Measurements from ENCODE around the gene DCTPP1. TPM values are rescaled to one million over a fixed set of nuclear protein-coding genes. Genes with fewer than 3 reads are reported as not detected.
A peak's percentile ranks its signal among the peaks of the same experiment; 100 is the strongest.
"Not testable (repeated sequence)": the region's sequence is repeated elsewhere in the genome, so short reads cannot be mapped to it uniquely, and the experiment has no call there.

The DCTPP1 gene
- polyA plus RNA-seq, 1 of the 3 experiments (the other 2 are of a cell fraction): 79.2 TPM

- Histone ChIP-seq H3K9me3 (no peaks in the 10 kb centered on the region), H3K27me3 (ENCODE audit: insufficient read depth) (no peaks in the 10 kb centered on the region), H3K79me2 (ENCODE audit: insufficient read depth) (peaks cover 28% of the 10 kb centered on the region), H4K20me1 (ENCODE audit: insufficient read depth) (no peaks in the 10 kb centered on the region), H3K27ac (ENCODE audit: low read depth in 2 of 2, low read length in 1 of 2) (no peak overlapping the region), H3K4me2 (0 out of 2 replicates have a peak overlapping the region, but pooled peaks have one; percentile 82), H3K4me1 (ENCODE audit: control insufficient read depth in 1 of 2, insufficient read depth in 2 of 2, low read depth in 1 of 2, low read length in 1 of 2) (peaks cover 10 to 18% of the 10 kb centered on the region in 2 experiments; a peak in 2 of 4 replicates), H2AFZ (ENCODE audit: low read depth) (no peak overlapping the region), H3K9ac (no peak overlapping the region), H3F3A (replicated peaks; ENCODE audit: insufficient read depth) (peaks cover 47% of the 10 kb centered on the region), H3K9me2 (no peaks in the 10 kb centered on the region), H3K4me3 (ENCODE audit: low read depth in 2 of 2, low read length in 1 of 2) (no peak overlapping the region), H3K36me3 (replicated peaks in 1 of 2; ENCODE audit: control insufficient read depth in 1 of 2, insufficient read depth in 2 of 2, low read length in 1 of 2) (peaks cover 5 to 18% of the 10 kb centered on the region in 2 experiments)
- DNase-seq: no peak
- ChIA-PET CTCF (interaction anchor here (0.6 to 1.8 kb wide), 3 partner anchors 28 to 345 kb away, joined by 3 to 4 read pairs (median 3); partner anchors contain the start of gene DCTPP1), POLR2A (no interaction called here)
- 93% methylated on average over 4 of the region's 4 CpGs for WGBS (ENCODE audit: low lambda C conversion rate)
- TF ChIP-seq TCF12 (IDR thresholded peaks at IDR 0.05) (no peak), MEF2A (IDR thresholded peaks at IDR 0.05; ENCODE audit: borderline replicate concordance, low read depth) (no peak), TAF1 (IDR thresholded peaks at IDR 0.05; ENCODE audit: borderline replicate concordance, low read depth, low read length) (no peak), NFIC (IDR thresholded peaks at IDR 0.05; ENCODE audit: borderline replicate concordance) (no peak), CHD2 (IDR thresholded peaks at IDR 0.05; ENCODE audit: low read length, partially characterized antibody) (no peak), YY1 (IDR thresholded peaks at IDR 0.05; ENCODE audit: low read depth) (no peak), GABPA (IDR thresholded peaks at IDR 0.05; ENCODE audit: low read depth) (no peak), CTCF (IDR thresholded peaks at IDR 0.05) (no peak)
- TF ChIP-seq, protein P1, sequence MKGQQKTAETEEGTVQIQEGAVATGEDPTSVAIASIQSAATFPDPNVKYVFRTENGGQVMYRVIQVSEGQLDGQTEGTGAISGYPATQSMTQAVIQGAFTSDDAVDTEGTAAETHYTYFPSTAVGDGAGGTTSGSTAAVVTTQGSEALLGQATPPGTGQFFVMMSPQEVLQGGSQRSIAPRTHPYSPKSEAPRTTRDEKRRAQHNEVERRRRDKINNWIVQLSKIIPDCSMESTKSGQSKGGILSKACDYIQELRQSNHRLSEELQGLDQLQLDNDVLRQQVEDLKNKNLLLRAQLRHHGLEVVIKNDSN (IDR thresholded peaks at IDR 0.05; ENCODE audit: borderline replicate concordance, low read depth): no peak
Observed at GRCh38 chr16:30397056-30397455, 32.8 kb downstream of the DCTPP1 start.

GRCh38 chr16:30396627-30397026 lies 33.2 kb downstream of the DCTPP1 start:
- Histone ChIP-seq H3K4me1 (ENCODE audit: control insufficient read depth in 1 of 2, insufficient read depth in 2 of 2, low read depth in 1 of 2, low read length in 1 of 2) (peaks cover 10 to 18% of the 10 kb centered on the region in 2 experiments; a peak in 2 of 4 replicates), H3K27ac (ENCODE audit: low read depth in 2 of 2, low read length in 1 of 2) (0 out of 4 replicates have a peak overlapping the region, but pooled peaks of 1 of the 2 experiments have one; percentile 44), H3K79me2 (ENCODE audit: insufficient read depth) (peaks cover 28% of the 10 kb centered on the region), H3F3A (replicated peaks; ENCODE audit: insufficient read depth) (peaks cover 45% of the 10 kb centered on the region), H3K36me3 (replicated peaks in 1 of 2; ENCODE audit: control insufficient read depth in 1 of 2, insufficient read depth in 2 of 2, low read length in 1 of 2) (peaks cover 5 to 18% of the 10 kb centered on the region in 2 experiments), H3K4me3 (ENCODE audit: low read depth in 2 of 2, low read length in 1 of 2) (peak overlapping the region; percentile 88 to 94; a peak in 2 of 4 replicates), H3K4me2 (peak overlapping the region; percentile 82)
- WGBS (ENCODE audit: low lambda C conversion rate): 52% methylated on average over 4 of the region's 4 CpGs
- H3K9ac ChIP-seq; H3K27me3 ChIP-seq (ENCODE audit: insufficient read depth); H4K20me1 ChIP-seq (ENCODE audit: insufficient read depth); H2AFZ ChIP-seq (ENCODE audit: low read depth); H3K9me2 ChIP-seq; DNase-seq; H3K9me3 ChIP-seq: not testable (repeated sequence)
- POLR2A ChIA-PET: interaction anchor here (2.0 to 4.0 kb wide), 3 partner anchors 11 to 14 kb away, joined by 12 to 33 read pairs (median 17); partner anchors contain the start of genes SEPTIN1 and ZNF771
- CTCF ChIA-PET: interaction anchor here (1.0 to 2.7 kb wide), 5 partner anchors 12 to 31 kb away, joined by 3 to 30 read pairs (median 11); partner anchors contain the start of gene ZNF771
